ENCODE data around the gene TMED4. TPM values are rescaled to one million over a fixed set of nuclear protein-coding genes. Genes with fewer than 3 reads are reported as not detected.

TMED4 gene
- total and polyA plus RNA-seq, 2 experiments from 2014 or later = 43.5 to 98.5 TPM

DNA sequence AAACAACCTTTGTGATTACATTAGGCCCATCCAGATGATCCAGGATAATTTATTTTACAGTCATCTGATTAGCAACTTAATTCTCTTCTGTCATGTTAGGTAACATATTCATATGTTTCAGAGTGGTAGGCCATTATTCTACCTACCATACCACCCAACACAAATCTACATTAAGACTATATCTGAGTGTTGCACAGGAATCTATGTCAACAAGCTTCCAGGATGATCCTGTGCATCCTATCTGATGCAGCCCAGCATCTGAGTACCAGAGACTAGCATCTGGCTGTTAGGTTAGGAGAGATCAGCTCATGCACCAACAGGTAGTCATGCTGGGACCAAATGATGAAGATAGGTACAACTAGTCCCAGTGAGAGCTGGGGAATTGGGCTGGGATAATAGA lies 7.0 kb downstream of the TMED4 start (continued):
- no peak for TF ChIP-seq ZNF462 (CRISPR knock-in tag; IDR thresholded peaks at IDR 0.05)
- TF ChIP-seq, protein P1, sequence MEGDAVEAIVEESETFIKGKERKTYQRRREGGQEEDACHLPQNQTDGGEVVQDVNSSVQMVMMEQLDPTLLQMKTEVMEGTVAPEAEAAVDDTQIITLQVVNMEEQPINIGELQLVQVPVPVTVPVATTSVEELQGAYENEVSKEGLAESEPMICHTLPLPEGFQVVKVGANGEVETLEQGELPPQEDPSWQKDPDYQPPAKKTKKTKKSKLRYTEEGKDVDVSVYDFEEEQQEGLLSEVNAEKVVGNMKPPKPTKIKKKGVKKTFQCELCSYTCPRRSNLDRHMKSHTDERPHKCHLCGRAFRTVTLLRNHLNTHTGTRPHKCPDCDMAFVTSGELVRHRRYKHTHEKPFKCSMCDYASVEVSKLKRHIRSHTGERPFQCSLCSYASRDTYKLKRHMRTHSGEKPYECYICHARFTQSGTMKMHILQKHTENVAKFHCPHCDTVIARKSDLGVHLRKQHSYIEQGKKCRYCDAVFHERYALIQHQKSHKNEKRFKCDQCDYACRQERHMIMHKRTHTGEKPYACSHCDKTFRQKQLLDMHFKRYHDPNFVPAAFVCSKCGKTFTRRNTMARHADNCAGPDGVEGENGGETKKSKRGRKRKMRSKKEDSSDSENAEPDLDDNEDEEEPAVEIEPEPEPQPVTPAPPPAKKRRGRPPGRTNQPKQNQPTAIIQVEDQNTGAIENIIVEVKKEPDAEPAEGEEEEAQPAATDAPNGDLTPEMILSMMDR (conservative IDR thresholded peaks at IDR 0.05; ENCODE audit: low read depth in 2 of 2) = no peak
- TF ChIP-seq, protein P2, sequence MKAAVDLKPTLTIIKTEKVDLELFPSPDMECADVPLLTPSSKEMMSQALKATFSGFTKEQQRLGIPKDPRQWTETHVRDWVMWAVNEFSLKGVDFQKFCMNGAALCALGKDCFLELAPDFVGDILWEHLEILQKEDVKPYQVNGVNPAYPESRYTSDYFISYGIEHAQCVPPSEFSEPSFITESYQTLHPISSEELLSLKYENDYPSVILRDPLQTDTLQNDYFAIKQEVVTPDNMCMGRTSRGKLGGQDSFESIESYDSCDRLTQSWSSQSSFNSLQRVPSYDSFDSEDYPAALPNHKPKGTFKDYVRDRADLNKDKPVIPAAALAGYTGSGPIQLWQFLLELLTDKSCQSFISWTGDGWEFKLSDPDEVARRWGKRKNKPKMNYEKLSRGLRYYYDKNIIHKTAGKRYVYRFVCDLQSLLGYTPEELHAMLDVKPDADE (IDR thresholded peaks at IDR 0.05) = no peak

DNA sequence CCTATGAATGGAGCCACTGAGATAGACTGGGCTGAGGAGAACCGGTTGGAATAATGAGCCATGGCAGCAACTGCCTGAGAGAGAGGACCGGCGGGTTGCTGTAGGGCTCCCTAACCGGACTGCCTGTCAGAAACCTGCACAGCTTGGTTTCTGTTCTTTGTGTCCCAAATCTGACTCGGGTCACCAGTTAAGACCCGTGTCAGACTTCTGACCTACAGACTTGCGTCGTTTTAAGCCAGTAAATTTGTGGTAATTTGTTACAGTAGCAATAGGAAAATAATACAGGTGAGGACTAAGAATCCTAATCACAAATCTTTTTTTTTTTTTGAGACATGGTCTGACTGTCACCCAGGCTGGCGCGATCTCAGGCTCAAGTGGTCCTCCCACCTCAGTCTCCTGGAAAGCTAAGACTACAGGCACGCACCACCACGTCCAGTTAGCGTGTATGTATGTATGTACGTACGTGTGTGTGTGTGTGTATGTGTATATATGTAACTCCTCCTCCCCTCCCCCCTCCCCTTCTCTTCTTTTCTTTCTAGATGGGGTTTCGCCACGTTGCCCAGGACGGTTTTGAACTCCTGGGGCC lies 7.7 kb downstream of the TMED4 start:
- H3K27ac ChIP-seq (ENCODE audit: low read depth) = peak overlapping the region; percentile 90
- peak overlapping the region; percentile 78; the same call in 1 of the 2 replicates for H2AFZ ChIP-seq
- H3K4me1 Mint-ChIP-seq = peaks cover 18% of the 10 kb centered on the region
- H4K20me1 ChIP-seq (replicated peaks; ENCODE audit: insufficient read depth) = peaks cover 5% of the 10 kb centered on the region; the same call in 1 of the 2 replicates
- no peaks in the 10 kb centered on the region for H3K9me2 ChIP-seq (ENCODE audit: insufficient read depth)
- H3K4me3 Mint-ChIP-seq = peak overlapping the region; percentile 98
- peak overlapping the region; percentile 100 for H3K4me2 ChIP-seq
- no peak for ATAC-seq
- peaks cover 32% of the 10 kb centered on the region for H3K36me3 ChIP-seq (ENCODE audit: insufficient read depth)
- peak overlapping the region; percentile 96 for H3K27ac Mint-ChIP-seq
- peaks cover 22% of the 10 kb centered on the region for H3K79me2 ChIP-seq (replicated peaks; ENCODE audit: insufficient read depth)
- H3K36me3 Mint-ChIP-seq (ENCODE audit: low read depth) = peaks cover 65% of the 10 kb centered on the region
- H3K4me1 ChIP-seq (ENCODE audit: insufficient read depth) = peaks cover 15% of the 10 kb centered on the region
- no peaks in the 10 kb centered on the region; the same call in 2 of the 3 replicates for H3K9me3 Mint-ChIP-seq
- peaks cover 10% of the 10 kb centered on the region for H3K27me3 Mint-ChIP-seq (ENCODE audit: insufficient read depth, low read depth, poor library complexity)
- H3K4me3 ChIP-seq = peak overlapping the region; percentile 94
- no peak for DNase-seq (ENCODE audit: low spot score)
- H3F3A ChIP-seq (replicated peaks; ENCODE audit: low read depth) = peaks cover 10% of the 10 kb centered on the region
- H3K27me3 ChIP-seq (ENCODE audit: insufficient read depth) = no peaks in the 10 kb centered on the region
- TF ChIP-seq ZNF114 (CRISPR knock-in tag; IDR thresholded peaks at IDR 0.05) (no peak), JUNB (IDR thresholded peaks at IDR 0.05; ENCODE audit: unreplicated experiment) (no peak), EZH2 (IDR thresholded peaks at IDR 0.05; ENCODE audit: low read depth, unreplicated experiment) (no peak), REST (IDR thresholded peaks at IDR 0.05; ENCODE audit: unreplicated experiment) (no peak), STAT1 (IDR thresholded peaks at IDR 0.05; ENCODE audit: unreplicated experiment) (no peak)
- TF ChIP-seq, protein P2 (IDR thresholded peaks at IDR 0.05) = no peak
